D721Med (cell line): ENCODE results near the gene TRMU.

Experiments used
- DNase-seq: peaks from one replicate; pipeline ENCODE4 v3.0.0; 2011; ENCODE audit warnings: low spot score; ENCODE audit not compliant: insufficient read length
- FAIRE-seq: peaks from 2 replicates; lab custom pipeline; 2011; peaks lifted over from hg19 to GRCh38; lab: Jason Lieb, UNC
- CTCF ChIP-seq: IDR thresholded peaks from 2 replicates; pipeline ENCODE4 v1.5.1; 2012; ENCODE audit warnings: mild to moderate bottlenecking, control low read depth; ENCODE audit not compliant: insufficient read depth; ENCODE audit errors: missing control alignments

TRMU gene

GRCh38 chr22:46318576-46318975 is 16.9 kb upstream of the TRMU start:
- DNase-seq (no peak), FAIRE-seq (no peak)
- TF ChIP-seq CTCF, result no peak

GRCh38 chr22:46319319-46319718 is 16.2 kb upstream of the TRMU start:
- TF ChIP-seq CTCF, result no peak
- DNase-seq (no peak), FAIRE-seq (no peak)

- DNase-seq (no peak), FAIRE-seq (no peak)
- TF ChIP-seq CTCF, result no peak
Measured at GRCh38 chr22:46320166-46320710, 15.3 kb upstream of the TRMU start.

GRCh38 chr22:46320716-46321386 is 14.7 kb upstream of the TRMU start:
- no peak for DNase-seq
- no peak for FAIRE-seq
- no peak for TF ChIP-seq CTCF

GRCh38 chr22:46322711-46323110 is 12.8 kb upstream of the TRMU start:
- DNase-seq (no peak), FAIRE-seq (no peak)
- TF ChIP-seq CTCF, result no peak

- DNase-seq (no peak), FAIRE-seq (no peak)
- no peak for TF ChIP-seq CTCF
Measured at GRCh38 chr22:46323162-46323561, 12.4 kb upstream of the TRMU start.

- DNase-seq (no peak), FAIRE-seq (no peak)
- TF ChIP-seq CTCF, result no peak
Measured at GRCh38 chr22:46326066-46326680, 9.3 kb upstream of the TRMU start.
